ENCODE results near the gene EIF3A. TPM values are rescaled to one million over a fixed set of nuclear protein-coding genes. Genes with fewer than 3 reads are reported as not detected.

Gene EIF3A, protein sequence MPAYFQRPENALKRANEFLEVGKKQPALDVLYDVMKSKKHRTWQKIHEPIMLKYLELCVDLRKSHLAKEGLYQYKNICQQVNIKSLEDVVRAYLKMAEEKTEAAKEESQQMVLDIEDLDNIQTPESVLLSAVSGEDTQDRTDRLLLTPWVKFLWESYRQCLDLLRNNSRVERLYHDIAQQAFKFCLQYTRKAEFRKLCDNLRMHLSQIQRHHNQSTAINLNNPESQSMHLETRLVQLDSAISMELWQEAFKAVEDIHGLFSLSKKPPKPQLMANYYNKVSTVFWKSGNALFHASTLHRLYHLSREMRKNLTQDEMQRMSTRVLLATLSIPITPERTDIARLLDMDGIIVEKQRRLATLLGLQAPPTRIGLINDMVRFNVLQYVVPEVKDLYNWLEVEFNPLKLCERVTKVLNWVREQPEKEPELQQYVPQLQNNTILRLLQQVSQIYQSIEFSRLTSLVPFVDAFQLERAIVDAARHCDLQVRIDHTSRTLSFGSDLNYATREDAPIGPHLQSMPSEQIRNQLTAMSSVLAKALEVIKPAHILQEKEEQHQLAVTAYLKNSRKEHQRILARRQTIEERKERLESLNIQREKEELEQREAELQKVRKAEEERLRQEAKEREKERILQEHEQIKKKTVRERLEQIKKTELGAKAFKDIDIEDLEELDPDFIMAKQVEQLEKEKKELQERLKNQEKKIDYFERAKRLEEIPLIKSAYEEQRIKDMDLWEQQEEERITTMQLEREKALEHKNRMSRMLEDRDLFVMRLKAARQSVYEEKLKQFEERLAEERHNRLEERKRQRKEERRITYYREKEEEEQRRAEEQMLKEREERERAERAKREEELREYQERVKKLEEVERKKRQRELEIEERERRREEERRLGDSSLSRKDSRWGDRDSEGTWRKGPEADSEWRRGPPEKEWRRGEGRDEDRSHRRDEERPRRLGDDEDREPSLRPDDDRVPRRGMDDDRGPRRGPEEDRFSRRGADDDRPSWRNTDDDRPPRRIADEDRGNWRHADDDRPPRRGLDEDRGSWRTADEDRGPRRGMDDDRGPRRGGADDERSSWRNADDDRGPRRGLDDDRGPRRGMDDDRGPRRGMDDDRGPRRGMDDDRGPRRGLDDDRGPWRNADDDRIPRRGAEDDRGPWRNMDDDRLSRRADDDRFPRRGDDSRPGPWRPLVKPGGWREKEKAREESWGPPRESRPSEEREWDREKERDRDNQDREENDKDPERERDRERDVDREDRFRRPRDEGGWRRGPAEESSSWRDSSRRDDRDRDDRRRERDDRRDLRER (N-terminal part only)
- 100 to 1,000 TPM in 1 of 9 donors, 10 to 100 TPM in 8; 65.2 to 117 (median 95.5) TPM for total RNA-seq
- polyA plus RNA-seq, result 100 to 1,000 TPM in 1 of 3 donors, 10 to 100 TPM in 2; 26.0 to 197 (median 51.4) TPM
- long read RNA-seq, donor 1, full-length matches to known transcripts, result 5 of 107 reads
- long read RNA-seq, donor 1, partial matches to known transcripts, result 102 of 107 reads
- long read RNA-seq, donor 1, other reads (novel, unspliced or antisense), result 0 of 107 reads
- long read RNA-seq, donor 2, full-length matches to known transcripts, result 3 of 118 reads
- long read RNA-seq, donor 2, partial matches to known transcripts, result 115 of 118 reads
- long read RNA-seq, donor 2, other reads (novel, unspliced or antisense), result 0 of 118 reads
- long read RNA-seq, donor 3, full-length matches to known transcripts, result 2 of 35 reads
- long read RNA-seq, donor 3, partial matches to known transcripts, result 33 of 35 reads
- long read RNA-seq, donor 3, other reads (novel, unspliced or antisense), result 0 of 35 reads
- long read RNA-seq, donor 4, full-length matches to known transcripts, result 1 of 63 reads
- long read RNA-seq, donor 4, partial matches to known transcripts, result 61 of 63 reads
- long read RNA-seq, donor 4, other reads (novel, unspliced or antisense), result 1 of 63 reads
- long read RNA-seq, donor 5, full-length matches to known transcripts, result 94 of 122 reads
- long read RNA-seq, donor 5, partial matches to known transcripts, result 25 of 122 reads
- long read RNA-seq, donor 5, other reads (novel, unspliced or antisense), result 3 of 122 reads
- long read RNA-seq, donor 6, full-length matches to known transcripts, result 2 of 69 reads
- long read RNA-seq, donor 6, partial matches to known transcripts, result 60 of 69 reads
- long read RNA-seq, donor 6, other reads (novel, unspliced or antisense), result 7 of 69 reads
- long read RNA-seq, donor 7, partial matches to known transcripts, result 50 of 50 reads
- long read RNA-seq, donor 7, other reads (novel, unspliced or antisense), result 0 of 50 reads
- long read RNA-seq, donor 8, full-length matches to known transcripts, result 4 of 105 reads
- long read RNA-seq, donor 8, partial matches to known transcripts, result 101 of 105 reads
- long read RNA-seq, donor 8, other reads (novel, unspliced or antisense), result 0 of 105 reads
- long read RNA-seq, donor 9, full-length matches to known transcripts, result 1 of 53 reads
- long read RNA-seq, donor 9, partial matches to known transcripts, result 52 of 53 reads
- long read RNA-seq, donor 9, other reads (novel, unspliced or antisense), result 0 of 53 reads
- long read RNA-seq, donor 10, full-length matches to known transcripts, result 2 of 22 reads
- long read RNA-seq, donor 10, partial matches to known transcripts, result 20 of 22 reads
- long read RNA-seq, donor 10, other reads (novel, unspliced or antisense), result 0 of 22 reads

DNA sequence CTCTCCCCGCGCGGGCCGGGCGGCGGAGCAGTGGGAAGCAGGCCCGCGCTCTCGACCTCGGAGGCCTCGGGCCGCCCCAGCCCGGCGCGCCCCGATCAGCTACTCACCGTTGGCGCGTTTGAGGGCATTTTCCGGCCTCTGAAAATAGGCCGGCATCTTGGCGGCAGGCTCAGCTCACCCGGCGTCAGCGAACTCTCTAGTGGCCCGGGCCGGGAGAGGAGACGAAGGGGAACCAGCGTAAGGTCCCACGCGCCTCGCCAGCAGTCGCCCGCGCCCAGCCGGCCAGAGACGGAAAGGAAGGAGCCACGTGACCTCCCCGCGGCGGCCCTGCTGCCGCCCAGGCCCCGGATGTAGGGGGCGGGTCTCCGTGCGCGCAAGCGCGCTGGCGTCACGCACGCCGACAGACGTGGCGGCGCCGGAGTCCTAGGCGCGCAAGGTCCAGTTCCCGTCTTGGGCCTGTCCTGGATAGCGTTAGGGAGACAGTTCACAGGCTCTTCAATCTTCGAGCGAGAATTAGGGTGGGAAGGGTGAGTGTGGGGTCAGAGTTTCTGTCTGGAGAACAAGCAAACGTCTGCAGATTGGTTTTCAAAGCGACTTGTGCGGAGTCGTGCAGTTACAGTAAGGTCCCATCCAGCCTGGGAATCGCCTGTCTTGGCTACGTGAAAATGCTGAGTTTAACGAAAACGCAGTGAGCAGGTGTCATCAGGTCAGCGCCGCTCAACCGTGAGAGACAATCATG lies at the start of gene EIF3A:
EIF3A (minus strand) TSS at position 297 of the 739 bp plus-strand sequence; CDS start at position 156, 141 bp downstream.
- H3K9me3 ChIP-seq (replicated peaks in 1 of 3), result no peaks in the 10 kb centered on the region
- H3K27ac ChIP-seq, result peak within 1 kb of the TSS; percentile 95 to 100 (median 98)
- no peaks in the 10 kb centered on the region for H3K36me3 ChIP-seq (replicated peaks in 1 of 2)
- TF ChIP-seq, protein P1, sequence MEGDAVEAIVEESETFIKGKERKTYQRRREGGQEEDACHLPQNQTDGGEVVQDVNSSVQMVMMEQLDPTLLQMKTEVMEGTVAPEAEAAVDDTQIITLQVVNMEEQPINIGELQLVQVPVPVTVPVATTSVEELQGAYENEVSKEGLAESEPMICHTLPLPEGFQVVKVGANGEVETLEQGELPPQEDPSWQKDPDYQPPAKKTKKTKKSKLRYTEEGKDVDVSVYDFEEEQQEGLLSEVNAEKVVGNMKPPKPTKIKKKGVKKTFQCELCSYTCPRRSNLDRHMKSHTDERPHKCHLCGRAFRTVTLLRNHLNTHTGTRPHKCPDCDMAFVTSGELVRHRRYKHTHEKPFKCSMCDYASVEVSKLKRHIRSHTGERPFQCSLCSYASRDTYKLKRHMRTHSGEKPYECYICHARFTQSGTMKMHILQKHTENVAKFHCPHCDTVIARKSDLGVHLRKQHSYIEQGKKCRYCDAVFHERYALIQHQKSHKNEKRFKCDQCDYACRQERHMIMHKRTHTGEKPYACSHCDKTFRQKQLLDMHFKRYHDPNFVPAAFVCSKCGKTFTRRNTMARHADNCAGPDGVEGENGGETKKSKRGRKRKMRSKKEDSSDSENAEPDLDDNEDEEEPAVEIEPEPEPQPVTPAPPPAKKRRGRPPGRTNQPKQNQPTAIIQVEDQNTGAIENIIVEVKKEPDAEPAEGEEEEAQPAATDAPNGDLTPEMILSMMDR (IDR thresholded peaks at IDR 0.05), result no peak
- TF ChIP-seq POLR2A (IDR thresholded peaks at IDR 0.05), result peak; percentile 93 to 98
- peak within 1 kb of the TSS; percentile 75 to 94 (median 90) for H3K4me3 ChIP-seq
- intact Hi-C loops (cut with DNase I), result no loop called here
- H3K4me1 ChIP-seq (replicated peaks in 1 of 2), result peaks cover 22 to 41% of the 10 kb centered on the region in 2 donors
- no peaks in the 10 kb centered on the region for H3K27me3 ChIP-seq
- DNase-seq, result peak; percentile 91 to 95 (median 93)
- 0 to 1% (median 0%) methylated on average over 14 to 73 of the region's 74 CpGs for WGBS, 4 donors

DNA sequence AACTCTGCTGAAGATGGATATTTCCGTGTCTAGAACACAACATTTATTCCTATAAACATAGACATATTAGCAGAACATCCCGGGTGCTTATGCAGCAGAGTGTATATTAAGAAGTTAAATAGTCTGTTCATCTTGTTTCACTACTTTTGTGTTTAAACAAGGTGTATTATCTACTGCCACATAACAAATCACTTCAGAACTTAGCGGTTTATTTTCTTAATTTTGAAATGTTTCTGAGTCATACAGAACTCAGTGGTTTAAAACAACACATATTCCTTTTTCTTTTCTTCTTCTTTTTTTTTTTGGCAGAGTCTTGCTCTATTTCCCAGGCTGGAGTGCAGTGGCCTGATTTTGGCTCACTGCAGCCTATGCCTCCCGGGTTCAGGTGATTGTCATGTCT lies 49.1 kb upstream of the EIF3A start:
- no peak for DNase-seq
- Histone ChIP-seq H3K9me3 (replicated peaks in 1 of 3) (no peaks in the 10 kb centered on the region), H3K4me1 (replicated peaks in 1 of 2) (peaks cover 7% of the 10 kb centered on the region in 2 donors), H3K36me3 (replicated peaks in 1 of 2) (peaks cover 0 to 33% of the 10 kb centered on the region in 2 donors), H3K27ac (no peak overlapping the region), H3K27me3 (no peaks in the 10 kb centered on the region), H3K4me3 (no peak overlapping the region)
- 88 to 97% (median 89%) methylated on average over 4 of the region's 4 CpGs for WGBS, 4 donors
- intact Hi-C loops (cut with DNase I), result no loop called here
- TF ChIP-seq, protein P1 (IDR thresholded peaks at IDR 0.05), result no peak
- TF ChIP-seq POLR2A (IDR thresholded peaks at IDR 0.05), result no peak
